ACC112 (cell line): ENCODE results near the gene HES4.
"Not testable (repeated sequence)": the region's sequence is repeated elsewhere in the genome, so short reads cannot be mapped to it uniquely, and the experiment has no call there.

Experiments used
- H2AFZ ChIP-seq: fragments of 200-600 bp; sonication (generic); one replicate; pipeline ENCODE4 v1.6.0; 2017; ENCODE audit warnings: antibody characterized with exemption, low read length; ENCODE audit not compliant: unreplicated experiment
- H3K27ac ChIP-seq: fragments of 200-600 bp; sonication (generic); 2 replicates; pipeline ENCODE4 v1.5.1; 2014; ENCODE audit warnings: low read depth, mild to moderate bottlenecking, antibody characterized with exemption, low read length, moderate library complexity
- H3K27me3 ChIP-seq: fragments of 200-600 bp; sonication (generic); 2 replicates; pipeline ENCODE4 v1.6.1; 2014; ENCODE audit warnings: mild to moderate bottlenecking, antibody characterized with exemption, low read length, moderate library complexity, mixed read lengths; ENCODE audit not compliant: insufficient read depth
- H3K36me3 ChIP-seq: fragments of 200-600 bp; sonication (generic); 2 replicates; pipeline ENCODE4 v1.6.1; 2016; ENCODE audit warnings: mild to moderate bottlenecking, antibody characterized with exemption, low read length, moderate library complexity, mixed read lengths; ENCODE audit not compliant: insufficient read depth
- H3K4me1 ChIP-seq: fragments of 200-600 bp; sonication (generic); one replicate; pipeline ENCODE4 v1.6.1; 2016; ENCODE audit warnings: low read length, mixed read lengths; ENCODE audit not compliant: insufficient read depth, unreplicated experiment, control insufficient read depth
- H3K4me3 ChIP-seq: fragments of 200-600 bp; sonication (generic); 2 replicates; pipeline ENCODE4 v1.5.1; 2014; ENCODE audit warnings: mild to moderate bottlenecking, low read depth, low read length
- H3K79me2 ChIP-seq: fragments of 200-600 bp; sonication (generic); one replicate; pipeline ENCODE4 v1.6.0; 2016; ENCODE audit warnings: low read length; ENCODE audit not compliant: control insufficient read depth, unreplicated experiment, insufficient read depth

HES4 gene

DNA sequence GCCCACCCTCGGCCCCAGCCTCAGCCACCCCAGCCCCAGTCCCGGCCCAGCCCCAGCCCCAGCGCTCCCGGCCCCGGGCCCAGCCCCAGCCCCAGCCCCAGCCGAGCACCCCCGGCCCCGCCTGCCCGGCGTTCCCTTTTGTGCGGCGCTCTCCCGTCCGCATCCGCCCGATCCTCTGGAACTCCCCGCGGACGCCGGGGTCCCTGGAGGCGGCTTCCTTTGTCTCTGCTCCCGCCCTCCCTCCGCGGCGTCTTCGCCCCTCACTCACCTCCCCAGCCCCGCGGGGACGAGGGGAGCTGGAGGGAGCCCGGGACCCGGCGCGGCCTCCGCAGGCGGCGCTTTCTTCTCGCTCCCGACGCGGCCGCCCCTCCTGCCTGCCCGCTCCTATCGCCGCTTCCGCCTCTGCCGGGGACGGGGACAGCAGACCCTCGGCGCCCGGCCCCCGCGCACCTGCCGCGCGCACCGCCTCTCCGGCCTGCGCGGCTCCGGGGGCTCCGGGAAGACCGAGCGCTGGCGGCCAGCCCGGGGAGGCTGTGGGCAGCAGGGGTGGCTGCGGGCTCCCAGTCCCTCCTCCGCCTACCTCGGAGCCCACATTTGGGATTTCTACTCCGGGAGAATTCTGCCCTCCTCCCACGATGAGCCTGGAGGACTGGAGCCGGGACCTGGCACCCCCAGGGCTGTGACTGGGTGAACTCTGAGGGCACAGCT lies 34.0 kb upstream of the HES4 start:
- H3K27ac ChIP-seq = no peak overlapping the region
- H3K4me1 ChIP-seq = peaks cover 4% of the 10 kb centered on the region
- H3K27me3 ChIP-seq = no peaks in the 10 kb centered on the region
- no peaks in the 10 kb centered on the region for H3K79me2 ChIP-seq
- no peaks in the 10 kb centered on the region for H3K36me3 ChIP-seq
- no peak overlapping the region for H3K4me3 ChIP-seq
- no peak overlapping the region for H2AFZ ChIP-seq

DNA sequence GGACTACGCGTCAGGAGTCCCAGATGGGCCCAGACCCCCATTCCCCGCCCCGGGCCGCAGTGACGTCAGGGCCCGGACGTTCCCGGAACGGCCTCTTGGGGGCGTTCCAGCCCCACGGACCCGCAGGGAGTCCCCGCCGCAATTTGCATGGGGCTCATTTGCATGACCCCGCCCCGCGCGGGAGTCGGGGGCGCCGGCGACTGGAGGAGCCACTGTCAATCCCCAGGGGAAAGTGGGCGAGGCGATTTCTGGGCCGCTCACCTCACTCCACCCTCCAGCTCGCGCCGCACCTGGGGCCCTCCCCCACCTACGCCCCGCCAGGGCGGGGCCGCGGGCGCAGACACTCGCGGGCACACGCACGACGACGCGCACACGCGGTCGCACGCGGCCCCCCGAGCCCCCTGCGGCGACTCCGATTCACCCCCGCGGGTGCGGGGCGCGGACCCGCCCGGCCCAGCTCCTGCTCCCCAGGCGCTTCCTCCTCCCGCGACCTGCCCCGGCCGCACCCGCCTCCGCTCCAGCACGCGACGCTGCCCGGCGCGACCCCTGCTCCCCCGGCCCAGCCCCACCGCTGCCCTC lies 33.2 kb upstream of the HES4 start:
- no peaks in the 10 kb centered on the region for H3K79me2 ChIP-seq
- no peak overlapping the region for H3K27ac ChIP-seq
- peak overlapping the region; percentile 68 for H3K4me3 ChIP-seq
- H3K27me3 ChIP-seq = no peaks in the 10 kb centered on the region
- H2AFZ ChIP-seq = no peak overlapping the region
- H3K36me3 ChIP-seq = no peaks in the 10 kb centered on the region
- H3K4me1 ChIP-seq = peaks cover 4% of the 10 kb centered on the region

DNA sequence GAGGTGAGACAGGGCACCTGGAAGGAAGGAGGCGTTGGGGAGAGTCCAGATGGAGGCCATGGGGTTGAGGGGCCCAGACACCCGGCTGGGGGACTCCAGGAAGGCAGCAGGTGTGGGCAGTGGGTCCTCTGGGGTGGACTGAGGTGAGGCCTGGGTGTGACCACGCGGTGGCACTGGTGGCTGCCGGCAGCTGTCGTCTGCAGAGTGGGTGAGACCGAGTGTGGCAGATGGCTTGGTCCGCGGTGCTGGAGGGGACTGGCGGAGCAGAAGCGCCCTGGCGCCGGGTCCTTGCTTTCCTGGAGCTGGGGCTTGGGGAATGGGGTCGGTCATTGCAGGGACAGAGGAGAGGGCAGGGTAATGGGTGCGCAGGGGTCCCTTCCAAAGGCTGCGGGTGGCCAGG lies 32.5 kb upstream of the HES4 start:
- no peak overlapping the region for H2AFZ ChIP-seq
- no peaks in the 10 kb centered on the region for H3K79me2 ChIP-seq
- no peaks in the 10 kb centered on the region for H3K27me3 ChIP-seq
- no peaks in the 10 kb centered on the region for H3K36me3 ChIP-seq
- H3K27ac ChIP-seq = no peak overlapping the region
- H3K4me3 ChIP-seq = no peak overlapping the region
- peaks cover 4% of the 10 kb centered on the region for H3K4me1 ChIP-seq

DNA sequence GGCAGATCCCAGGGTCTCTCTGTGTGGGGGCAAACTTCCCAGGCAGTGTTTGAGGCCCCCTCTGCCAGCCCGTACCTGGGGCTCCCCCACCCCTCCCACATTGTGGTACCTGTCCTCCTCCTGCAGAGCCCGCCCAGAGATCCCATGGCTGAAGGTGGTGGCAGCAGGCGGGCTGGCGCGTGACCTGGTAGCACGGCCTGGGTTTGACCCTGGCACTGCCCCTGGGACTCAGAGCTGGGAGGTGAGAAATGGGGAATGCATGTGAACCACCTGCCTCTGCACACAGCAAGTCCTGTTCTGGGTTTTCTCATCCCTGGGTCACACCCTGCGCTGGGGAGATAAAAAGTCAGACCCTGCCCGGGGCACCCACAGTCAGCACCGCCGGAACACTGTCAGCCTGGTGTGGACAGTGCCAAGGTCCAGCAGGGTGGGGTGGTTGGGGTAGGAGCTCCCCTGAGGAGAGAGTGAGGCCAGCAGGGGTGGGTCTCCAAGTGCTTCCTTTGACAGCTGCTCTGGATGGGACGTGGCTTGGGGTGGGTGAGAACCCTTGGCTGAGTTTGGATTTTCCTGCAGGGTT lies 31.9 kb upstream of the HES4 start:
- Histone ChIP-seq H3K36me3 (no peaks in the 10 kb centered on the region), H3K79me2 (no peaks in the 10 kb centered on the region), H3K27ac (no peak overlapping the region), H2AFZ (no peak overlapping the region), H3K4me3 (no peak overlapping the region), H3K4me1 (peaks cover 4% of the 10 kb centered on the region), H3K27me3 (no peaks in the 10 kb centered on the region)

DNA sequence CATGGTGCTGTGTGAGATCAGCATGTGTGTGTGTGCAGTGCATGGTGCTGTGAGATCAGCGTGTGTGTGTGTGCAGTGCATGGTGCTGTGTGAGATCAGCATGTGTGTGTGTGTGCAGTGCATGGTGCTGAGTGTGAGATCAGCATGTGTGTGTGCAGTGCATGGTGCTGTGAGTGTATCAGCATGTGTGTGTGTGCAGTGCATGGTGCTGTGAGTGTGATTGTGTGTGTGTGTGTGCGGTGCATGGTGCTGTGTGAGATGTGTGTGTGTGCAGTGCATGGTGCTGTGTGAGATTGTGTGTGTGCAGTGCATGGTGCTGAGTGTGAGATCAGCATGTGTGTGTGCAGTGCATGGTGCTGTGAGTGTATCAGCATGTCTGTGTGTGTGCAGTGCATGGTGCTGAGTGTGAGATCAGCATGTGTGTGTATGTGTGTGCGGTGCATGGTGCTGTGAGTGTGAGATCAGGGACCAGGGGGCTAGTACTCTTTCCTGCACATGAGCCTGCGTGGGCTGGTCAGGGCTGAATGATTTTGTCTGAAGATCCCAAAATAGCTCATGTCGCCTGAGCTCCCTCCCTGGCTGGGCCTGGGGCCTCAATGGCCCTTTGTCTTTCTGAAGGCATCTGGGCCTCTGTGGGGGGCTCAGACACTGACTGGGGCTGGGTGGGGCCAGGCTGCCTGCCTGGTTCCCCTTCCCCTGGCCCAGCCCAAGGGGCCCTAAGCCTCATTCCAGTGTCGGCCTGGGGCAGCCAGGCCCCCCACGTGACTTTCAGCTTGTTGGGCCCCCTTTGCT lies 31.2 kb upstream of the HES4 start:
- not testable (repeated sequence) for H3K4me1 ChIP-seq, H3K27me3 ChIP-seq, H3K36me3 ChIP-seq, H3K79me2 ChIP-seq, H3K4me3 ChIP-seq, H2AFZ ChIP-seq, H3K27ac ChIP-seq

DNA sequence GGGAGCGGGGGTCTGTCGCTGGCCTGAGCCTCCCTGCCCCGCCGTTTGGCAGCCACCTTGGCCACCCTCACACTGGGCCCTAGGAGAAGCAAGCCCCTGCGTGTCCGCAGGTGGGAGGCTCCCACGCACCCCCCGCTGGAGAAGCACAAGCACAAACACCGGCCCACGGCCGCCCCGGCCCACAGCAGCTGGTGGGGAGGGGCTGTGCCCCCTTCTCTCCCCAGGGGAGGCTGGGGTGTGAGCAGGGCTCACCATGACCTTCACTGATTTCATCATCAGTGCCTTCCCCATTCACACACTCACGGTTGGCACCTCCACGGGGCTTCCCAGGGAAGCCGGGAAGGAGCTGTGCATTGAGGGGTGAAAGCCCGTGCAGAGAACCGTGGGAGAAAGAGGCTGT lies 27.9 kb upstream of the HES4 start:
- H3K79me2 ChIP-seq = no peaks in the 10 kb centered on the region

DNA sequence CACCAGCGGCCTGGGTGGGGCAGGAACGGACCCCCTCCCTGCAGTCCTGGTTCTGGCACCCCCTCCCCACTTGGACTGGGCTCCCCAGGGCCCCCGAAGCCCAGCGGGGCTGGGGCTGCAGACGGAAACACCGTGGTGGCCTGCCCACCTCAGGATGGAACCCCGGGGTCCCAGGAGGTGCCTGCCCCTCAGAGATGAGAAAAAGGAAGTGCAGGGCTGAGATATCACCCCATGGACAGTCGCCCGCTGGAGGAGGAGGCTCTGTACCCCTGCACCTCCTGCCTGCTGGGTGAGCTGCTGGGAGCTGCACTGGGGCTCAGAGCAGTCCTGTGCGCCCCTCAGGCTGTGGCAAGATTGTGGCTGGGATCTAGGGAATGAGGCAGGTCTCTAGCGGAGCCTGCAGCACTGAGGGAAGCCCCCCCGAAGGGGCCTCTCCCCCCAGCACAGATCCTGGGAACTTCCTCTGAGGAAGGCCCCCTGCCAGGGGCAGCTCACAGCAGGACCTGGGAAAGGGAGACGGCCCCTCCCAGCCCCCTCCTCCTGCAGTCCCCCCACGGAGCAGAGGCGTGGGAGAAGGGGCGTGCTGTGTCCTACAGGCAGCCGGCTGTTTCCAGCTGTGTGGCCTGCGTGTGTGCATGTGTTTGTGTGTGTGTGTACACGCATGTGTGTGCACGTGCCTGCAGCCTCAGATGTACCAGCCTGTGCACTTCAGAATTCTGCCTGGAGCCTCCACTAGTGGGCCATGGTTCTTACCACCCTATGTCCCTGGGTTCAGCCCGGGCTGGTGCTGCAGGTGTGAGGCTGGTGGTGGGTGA lies 26.9 kb upstream of the HES4 start:
- no peak overlapping the region for H3K27ac ChIP-seq
- peaks cover 23% of the 10 kb centered on the region for H3K4me1 ChIP-seq
- H2AFZ ChIP-seq = no peak overlapping the region
- no peak overlapping the region for H3K4me3 ChIP-seq
- no peaks in the 10 kb centered on the region for H3K79me2 ChIP-seq
- no peaks in the 10 kb centered on the region for H3K36me3 ChIP-seq
- no peaks in the 10 kb centered on the region for H3K27me3 ChIP-seq

More for the DNA sequence above, 27.9 kb upstream of the HES4 start:
- Histone ChIP-seq H2AFZ (no peak overlapping the region), H3K36me3 (no peaks in the 10 kb centered on the region), H3K4me1 (peaks cover 18% of the 10 kb centered on the region), H3K27me3 (no peaks in the 10 kb centered on the region), H3K4me3 (no peak overlapping the region), H3K27ac (no peak overlapping the region)

DNA sequence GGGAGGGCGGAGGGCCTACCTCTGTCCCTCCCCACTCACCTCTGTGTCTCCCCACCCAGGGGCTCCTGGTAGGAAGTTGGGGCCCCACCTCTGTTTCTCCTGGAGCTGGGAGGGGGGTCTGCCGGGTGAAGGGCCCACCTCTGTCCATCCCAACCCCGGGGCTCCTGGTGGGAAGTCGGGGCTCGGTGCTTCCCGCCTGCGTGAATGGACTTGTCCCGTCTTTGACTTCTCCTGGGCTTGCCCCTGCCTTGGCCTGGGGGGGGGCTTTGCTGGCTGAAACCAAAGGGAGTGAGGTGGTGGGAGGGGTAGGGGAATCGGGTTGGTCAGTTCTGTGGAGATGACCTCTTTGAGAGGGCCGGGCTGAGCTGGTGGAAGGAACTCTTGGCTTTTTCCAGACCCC lies 25.8 kb upstream of the HES4 start:
- Histone ChIP-seq H3K27ac (no peak overlapping the region), H3K4me1 (peaks cover 30% of the 10 kb centered on the region), H3K79me2 (no peaks in the 10 kb centered on the region), H3K27me3 (no peaks in the 10 kb centered on the region), H3K36me3 (no peaks in the 10 kb centered on the region), H2AFZ (no peak overlapping the region), H3K4me3 (no peak overlapping the region)

DNA sequence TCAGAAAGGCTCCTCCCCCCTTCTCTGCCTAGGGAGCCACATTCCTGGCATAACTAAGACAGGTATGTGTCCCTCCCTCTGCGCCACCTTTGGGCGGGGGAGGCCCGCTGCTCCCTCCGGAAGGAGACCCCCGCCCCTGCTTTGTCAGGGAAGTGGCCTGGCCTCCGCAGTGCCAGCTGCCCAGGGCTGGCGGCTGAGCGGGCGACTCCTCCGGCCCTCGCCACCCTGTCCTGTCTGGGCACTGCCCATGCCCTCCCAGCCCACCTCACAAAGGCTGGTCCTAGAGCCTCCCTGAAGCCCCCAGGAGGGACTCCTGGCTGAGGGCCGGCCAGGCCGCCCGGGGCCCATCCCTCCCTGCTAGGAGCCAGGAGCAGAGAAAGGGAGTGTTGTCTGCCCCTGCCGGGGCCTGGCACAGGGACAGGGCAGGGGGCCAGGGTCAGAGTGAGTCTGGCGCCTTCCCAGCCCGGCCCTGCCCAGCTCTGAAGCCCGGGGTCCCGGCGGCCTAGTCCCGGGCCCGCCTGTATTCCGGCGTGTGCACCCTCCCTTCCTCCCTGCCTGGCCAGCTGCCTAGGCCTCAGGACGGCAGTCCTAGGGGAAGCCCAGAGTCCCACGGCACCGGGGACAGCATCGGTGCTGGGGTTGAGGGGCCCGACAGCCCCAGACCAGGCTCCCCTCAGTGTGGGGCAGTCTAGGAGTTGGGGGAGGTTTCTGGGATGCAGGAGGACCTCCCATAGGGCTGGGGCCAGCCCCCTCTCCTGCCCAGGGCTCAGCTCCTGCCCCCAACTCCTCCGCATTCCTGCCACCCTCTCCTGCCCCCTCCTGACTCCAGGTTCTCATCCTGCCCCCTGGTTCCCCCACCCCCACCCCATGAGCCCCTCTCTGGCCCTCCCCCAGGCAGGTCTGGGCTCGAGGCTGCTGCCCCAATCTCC lies 25.1 kb upstream of the HES4 start:
- Histone ChIP-seq H2AFZ (no peak overlapping the region), H3K27ac (no peak overlapping the region), H3K4me3 (no peak overlapping the region), H3K27me3 (no peaks in the 10 kb centered on the region), H3K4me1 (peaks cover 30% of the 10 kb centered on the region), H3K79me2 (no peaks in the 10 kb centered on the region), H3K36me3 (no peaks in the 10 kb centered on the region)
